A204.1 (cell line): Measurements from ENCODE around the gene MRPL41.
"Not testable (repeated sequence)": the region's sequence is repeated elsewhere in the genome, so short reads cannot be mapped to it uniquely, and the experiment has no call there.

Experiments
- FAIRE-seq: peaks from 2 replicates; lab custom pipeline; 2012; peaks lifted over from hg19 to GRCh38; lab: Jason Lieb, UNC

MRPL41 gene

DNA sequence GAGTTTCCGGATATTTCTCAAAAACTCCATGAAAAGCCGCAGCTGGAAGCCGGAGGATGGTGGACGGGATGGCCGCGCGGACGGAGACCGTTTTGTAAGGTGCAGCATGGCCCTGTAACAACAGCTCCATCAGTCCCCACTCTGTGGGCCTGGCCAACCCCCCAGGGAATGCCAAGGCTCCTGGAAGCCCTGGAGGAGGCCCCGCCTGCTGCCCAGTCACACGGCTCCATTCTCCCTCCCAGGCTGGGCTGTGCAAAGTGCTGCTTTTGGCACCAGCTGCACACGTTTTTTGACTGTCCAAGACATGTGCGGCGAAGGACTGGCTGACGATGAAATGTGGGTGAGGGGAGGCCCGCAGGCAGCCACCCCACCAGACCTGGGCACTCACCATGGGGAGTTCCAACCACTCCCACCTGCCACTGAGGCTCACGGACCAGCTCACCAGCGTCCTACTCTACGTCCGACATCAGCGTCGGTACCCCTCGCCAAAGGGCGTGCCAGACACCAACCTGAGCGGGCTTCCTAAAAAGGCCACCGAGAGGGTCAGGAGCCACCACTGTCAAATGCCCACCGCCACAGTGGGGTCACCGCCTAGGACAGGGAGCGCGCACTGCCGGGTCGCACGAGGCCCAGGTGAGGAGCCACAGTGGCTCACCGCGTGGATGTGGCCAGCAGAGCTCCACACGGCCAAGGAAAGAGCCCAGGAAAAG is 28.8 kb upstream of the MRPL41 start:
- no peak for FAIRE-seq

DNA sequence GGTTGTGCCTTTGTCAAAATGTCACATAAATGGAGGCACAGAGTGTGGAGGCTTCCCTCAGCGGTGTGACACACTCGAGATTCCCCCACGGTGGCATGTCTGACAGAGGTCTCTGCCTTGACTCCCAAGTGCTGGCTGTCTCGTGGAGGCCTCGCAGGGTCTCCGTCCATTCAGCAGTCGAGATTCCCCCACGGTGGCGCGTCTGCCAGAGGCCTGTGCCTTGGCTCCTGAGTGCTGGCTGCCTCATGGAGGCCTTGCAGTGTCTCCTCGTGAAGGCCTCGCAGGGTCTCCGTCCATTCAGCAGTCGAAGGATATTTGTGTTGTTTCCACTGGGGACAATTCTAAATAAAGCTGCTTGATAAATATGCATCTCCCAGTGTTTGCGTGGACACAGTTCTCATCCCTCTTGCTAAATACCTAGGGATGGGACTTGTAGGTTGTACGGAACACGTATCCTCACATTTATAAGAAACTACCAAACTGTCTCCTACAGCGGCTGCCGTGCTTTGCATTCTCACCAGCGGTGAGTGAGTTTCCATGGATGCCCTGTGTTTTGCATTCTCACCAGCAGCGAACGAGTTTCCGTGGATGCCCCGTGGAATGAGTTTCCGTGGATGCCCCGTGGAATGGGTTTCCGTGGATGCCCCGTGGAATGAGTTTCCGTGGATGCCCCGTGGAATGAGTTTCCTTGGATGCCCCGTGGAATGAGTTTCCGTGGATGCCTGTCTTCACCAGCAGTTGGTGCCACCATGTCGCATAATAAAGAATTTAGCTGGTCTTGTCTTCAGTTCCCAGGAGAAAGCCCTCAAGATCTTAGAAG is 27.3 kb upstream of the MRPL41 start:
- no peak for FAIRE-seq

DNA sequence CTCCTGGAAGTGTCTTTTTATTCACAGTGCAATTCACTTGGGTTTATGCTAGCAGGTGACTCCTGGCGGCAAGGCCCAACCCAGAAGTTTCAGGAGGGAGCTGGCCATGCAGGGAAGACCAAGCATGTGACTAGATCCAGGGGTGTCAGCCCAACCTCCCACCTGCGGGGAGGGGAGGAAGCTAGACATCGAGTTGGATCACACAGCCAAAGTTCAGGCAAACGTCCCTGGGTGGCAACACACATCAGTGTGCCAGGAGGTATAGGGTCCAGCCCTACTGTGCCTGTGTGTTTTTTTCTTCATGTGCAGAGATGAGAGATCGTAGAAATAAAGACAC is 26.7 kb upstream of the MRPL41 start:
- FAIRE-seq = no peak

DNA sequence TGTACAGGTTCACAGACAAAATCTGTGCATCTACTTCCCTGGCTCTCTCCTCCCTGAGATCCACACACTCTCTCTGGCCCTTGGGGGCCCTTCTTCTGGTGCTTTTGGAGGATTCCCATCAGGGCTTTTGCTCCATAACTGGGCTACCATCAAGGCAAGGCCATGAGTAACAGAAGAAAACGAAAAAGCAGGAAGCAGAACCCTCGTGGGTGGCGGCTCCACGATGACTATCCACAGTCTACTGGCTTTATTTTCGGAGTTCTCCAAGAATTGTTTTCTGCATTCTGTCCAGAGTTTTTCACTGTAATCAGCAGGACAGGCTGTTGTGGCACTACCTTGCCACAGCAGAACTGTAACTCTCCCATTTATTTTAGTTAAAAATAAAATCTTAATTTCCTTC is 21.3 kb upstream of the MRPL41 start:
- FAIRE-seq = no peak

DNA sequence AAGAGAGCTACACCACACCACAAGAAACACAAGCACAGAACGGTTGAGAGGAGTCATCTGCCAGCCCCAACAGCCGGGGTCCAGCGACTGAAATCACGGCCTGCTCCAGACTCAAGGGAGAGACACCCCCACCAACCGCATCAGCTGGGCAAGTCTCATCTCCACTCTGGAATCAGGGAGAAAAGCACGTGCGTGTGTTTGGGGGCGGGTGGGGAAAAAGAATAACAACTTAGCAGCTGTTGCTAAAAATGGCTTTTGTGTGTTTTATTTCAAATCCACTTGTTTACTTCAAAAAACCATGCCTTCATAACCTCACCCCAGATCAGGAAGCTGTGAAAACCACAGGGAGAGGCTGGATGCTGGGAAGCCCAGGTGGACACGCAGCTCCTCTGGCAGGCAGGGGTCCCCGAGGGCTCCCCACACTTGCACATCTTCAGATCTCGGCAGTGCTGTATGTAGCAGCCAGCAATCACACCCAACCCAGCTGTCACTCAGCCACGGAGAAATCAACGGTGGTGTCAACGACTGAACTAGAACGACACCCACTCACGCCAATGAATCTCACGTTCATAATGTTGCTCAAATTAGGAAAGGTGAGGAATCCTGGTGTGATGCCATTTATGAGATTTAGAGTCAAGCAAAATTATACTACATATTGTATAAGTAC is 20.4 kb upstream of the MRPL41 start:
- FAIRE-seq = no peak

DNA sequence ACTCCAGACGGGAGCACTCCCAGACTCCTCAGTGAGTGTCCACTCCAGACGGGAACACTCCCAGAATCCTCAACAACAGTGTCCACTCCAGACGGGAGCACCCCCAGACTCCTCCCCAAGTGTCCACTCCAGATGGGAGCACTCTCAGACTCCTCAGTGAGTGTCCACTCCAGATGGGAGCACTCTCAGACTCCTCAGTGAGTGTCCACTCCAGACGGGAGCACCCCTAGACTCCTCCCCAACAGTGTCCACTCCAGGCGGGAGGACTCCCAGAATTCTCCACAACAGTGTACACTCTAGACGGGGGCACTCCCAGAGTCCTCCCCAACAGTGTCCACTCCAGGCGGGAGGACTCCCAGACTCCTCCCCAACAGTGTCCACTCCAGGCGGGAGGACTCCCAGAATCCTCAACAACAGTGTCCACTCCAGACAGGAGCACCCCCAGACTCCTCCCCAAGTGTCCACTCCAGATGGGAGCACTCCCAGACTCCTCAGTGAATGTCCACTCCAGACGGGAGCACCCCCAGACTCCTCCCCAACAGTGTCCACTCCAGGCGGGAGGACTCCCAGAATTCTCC is 18.7 kb upstream of the MRPL41 start:
- not testable (repeated sequence) for FAIRE-seq

DNA sequence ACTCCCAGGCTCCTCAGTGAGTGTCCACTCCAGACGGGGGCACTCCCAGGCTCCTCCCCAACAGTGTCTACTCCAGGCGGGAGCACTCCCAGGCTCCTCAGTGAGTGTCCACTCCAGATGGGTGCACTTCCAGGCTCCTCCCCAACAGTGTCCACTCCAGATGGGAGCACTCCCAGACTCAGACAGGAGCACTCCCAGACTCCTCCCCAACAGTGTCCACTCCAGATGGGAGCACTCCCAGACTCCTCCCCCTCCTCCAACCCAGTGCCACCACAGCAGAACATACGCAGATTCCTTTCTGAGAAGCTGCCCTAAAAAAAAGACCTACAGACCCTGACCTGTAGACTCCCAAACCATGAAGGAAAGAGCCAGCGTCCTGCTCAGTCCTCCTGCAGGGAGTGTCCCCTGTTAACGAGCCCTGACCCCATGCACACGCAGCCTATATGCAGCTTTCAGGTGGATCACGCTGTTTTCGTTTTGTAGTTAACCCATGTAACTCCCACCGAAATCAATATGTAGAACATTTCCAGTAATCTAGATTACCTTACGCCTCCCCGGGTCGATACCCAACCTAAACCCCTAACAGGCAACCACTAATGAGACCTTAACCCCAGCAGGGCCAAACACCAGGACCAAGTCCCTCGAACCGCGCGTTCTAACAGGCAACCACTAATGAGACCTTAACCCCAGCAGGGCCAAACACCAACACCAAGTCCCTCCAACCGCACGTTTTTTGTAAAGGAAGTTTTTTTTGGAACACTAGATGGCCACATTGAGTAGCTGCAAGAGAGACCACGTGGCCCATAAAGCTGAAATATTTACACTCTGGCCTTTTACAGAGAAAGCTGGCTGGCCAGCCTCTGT is 17.2 kb upstream of the MRPL41 start:
- FAIRE-seq = no peak

DNA sequence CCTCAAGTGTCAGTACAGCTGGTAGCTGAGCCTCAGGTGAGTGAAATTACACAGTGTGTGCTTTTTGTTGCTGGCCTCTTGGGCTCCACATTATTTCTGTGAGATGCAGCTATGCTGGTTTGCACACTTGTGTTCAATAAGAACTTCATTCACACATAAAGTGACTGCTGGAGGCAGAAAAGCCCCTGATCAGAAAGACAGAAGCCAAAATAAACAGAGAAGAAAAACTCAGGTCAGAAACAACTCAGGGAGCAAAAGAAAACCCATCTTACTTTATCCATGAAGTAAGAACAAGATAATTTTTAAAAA is 16.6 kb upstream of the MRPL41 start:
- FAIRE-seq = no peak

DNA sequence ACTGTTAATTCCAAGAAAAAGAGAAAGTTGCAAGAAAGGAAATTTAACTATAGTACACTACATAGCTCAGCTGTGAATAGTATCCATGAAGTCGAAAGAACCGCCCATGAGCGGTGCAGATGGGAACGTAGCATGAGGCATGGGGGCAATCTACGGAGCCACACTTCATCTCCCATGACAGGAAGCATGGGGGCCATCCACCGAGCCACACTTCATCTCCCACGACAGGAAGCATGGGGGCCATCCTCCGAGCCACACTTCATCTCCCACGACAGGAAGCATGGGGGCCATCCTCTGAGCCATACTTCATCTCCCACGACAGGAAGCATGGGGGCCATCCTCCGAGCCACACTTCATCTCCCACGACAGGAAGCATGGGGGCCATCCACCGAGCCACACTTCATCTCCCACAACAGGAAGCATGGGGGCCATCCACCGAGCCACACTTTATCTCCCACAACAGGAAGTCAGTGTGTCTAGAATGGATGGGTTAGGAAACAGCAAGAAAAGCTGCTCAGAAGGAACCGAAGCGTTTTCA is 15.0 kb upstream of the MRPL41 start:
- not testable (repeated sequence) for FAIRE-seq

DNA sequence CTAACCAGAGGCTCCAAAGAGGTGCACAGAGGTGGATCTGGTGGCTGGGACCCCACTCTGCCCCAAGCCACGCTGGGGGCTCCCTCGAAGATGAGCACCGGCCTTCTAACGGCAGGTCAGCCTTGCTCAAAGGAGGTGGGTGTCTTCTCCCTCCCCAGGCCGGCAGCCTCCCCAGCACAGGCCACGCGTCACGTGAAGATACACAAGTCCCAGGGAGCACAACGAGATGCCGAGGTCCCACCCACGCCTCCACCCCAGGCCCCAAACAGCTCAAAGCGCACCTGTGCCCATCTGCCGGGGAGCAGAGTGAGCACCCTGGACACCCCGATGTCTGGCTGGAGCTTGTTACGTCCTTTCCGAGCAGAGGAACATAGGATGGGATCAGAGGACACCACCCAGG is 13.6 kb upstream of the MRPL41 start:
- no peak for FAIRE-seq

DNA sequence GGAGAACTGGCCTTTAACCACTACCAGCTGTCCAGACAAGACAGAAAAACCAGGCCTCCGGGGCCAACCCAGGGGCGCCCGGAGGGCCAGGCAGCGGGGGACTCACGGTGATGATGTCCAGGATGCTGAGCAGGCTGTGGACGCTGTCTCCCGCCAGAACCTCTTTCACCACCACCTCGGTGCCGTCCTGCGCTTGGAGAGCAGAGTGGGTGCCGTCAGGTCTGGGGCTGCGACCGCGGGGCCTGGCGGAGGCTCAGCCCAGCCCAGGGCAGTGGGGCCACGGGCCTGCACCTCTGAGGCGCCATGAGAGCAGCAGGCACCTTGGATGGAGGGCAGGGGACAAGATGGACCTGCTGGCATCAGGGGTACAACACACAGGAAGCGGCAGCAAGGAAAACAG is 11.1 kb upstream of the MRPL41 start:
- FAIRE-seq = no peak

DNA sequence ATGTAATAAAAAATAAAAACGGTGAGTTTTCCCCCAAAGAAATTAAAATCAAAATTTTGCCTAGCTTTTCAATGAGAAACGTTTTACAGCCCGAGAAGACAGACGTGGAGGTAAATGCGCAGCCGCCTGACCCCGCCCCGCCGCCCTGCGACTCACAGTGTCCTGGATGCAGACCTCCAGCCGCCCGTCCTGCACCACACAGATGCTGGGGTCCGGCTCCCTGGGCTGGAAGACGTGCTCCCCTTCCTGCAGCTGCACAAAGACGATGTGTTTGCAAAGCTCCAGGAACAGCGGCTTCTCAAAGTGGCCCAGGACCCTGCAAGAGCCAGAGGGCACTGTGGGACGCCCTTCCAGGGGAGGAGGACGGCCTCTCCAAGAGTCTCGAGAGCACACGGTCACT is 9.2 kb upstream of the MRPL41 start:
- no peak for FAIRE-seq

DNA sequence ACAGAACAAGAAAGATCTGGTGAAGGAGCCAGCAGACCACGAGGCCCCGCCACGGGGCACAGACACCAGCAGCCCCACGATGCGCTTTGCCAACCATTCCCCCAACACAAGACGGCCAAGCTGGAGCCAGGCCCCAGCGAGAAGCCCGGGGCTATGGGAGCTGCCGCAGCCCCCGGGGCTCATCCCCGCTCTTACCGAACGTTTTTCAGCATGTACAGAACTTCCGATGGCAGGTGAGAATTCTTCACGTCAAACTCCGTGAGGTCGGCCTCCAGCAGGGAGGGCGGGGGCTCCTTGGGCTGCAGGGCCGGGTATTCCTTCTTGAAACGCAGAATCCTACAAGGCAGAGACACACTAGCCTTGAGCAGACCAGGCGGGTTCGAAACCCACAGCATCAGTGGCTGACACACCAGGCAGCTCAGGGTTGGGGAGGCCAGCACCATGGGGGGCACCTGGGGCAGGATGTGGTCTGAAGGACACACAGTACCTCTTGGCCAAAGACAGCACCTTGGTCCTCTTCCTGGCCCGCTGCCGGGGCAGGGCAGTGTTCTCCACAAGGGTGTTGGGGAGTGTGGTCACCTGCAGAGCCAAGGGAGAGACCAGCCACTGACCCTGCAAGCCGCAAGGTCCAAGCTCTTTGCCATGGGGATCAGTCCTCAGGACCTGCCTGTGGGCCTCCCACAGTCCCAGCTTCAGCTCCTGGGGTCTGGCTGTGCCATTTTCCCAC is 8.3 kb upstream of the MRPL41 start:
- FAIRE-seq = no peak

DNA sequence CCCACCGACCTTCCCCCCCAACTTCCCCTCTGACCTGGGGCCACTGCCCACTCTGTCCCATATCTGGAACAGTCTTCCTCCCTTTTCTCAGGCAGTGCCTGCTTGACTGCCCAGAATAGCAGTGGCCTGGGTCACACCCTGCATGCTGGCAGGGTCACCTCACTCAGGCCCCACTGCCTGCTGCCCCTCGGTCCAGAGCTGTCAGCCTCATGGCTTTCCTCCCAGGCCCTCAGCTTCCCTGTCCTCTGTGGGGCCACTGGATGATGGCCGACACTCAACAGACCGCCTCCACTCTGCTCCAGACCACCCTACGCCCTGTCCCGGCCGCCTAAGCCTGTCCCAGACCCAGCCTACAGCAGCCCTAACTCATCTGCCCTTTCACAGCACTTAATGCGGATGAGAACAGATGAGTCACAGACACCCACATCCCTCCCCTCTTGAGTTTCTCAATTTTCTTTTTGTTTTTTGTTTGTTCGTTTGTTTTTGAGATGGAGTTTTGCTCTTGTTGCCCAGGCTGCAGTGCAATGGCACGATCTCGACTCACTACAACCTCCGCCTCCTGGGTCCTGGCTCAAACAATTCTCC is 7.4 kb upstream of the MRPL41 start:
- no peak for FAIRE-seq

DNA sequence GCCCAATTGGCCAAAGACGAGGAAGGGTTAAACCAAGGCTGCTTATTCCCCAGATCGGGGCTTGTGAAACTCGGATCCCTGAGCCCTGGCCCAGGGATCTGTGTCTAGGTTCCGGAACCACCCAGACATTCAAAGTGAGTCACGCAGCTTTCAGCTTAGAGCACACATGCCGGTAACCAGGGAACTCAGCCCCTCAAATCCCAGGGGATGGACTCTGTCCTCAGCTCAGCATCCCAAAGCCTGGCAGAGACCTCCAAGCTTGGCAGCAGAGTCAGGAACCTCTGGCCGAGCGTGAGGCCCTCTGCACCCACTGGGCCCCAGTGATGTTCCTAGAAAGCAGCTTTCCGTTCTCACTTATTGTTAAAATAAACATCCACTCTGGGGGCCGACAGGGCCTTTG is 6.6 kb upstream of the MRPL41 start:
- FAIRE-seq = no peak

DNA sequence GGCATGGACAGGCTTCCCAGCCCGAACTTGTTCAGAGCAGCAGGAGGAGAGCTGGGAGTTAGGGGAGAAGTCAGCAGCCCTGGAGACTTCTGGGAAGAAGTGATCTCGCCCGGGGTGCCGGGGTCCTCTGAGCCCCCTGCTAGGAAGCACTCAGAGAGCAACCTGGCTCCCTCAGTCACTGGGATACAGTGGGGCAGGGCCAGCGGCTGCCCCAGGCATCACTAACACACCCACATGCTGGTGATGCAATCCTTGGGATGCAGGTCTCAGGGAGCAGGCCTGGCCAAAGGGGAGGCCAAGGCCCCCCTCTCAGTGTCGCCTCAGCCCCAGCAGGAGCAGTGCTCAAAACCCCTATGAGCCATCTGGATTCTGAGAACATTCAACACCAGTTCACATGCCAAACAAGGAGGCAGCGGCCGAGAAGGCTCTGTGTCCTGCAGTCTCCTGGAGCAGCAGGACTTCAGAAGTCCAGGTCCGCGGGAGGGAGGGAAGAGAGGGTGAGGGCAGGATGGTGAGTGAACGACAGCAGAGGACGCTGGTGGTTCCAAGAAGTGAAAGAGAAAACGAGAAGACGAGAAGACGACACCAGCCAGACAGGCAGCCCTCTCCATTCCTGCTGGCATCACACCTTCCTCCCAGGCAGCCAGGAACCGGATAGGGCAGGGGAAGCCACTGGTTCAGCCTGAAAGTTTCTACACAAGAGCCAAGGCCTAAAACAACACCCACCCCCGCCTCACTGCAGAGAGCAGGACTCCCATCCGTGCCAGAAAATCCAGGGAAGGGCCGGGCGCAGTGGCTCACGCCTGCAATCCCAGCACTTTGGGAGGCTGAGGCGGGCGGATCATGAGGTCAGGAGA is 3.8 kb upstream of the MRPL41 start:
- FAIRE-seq = no peak

DNA sequence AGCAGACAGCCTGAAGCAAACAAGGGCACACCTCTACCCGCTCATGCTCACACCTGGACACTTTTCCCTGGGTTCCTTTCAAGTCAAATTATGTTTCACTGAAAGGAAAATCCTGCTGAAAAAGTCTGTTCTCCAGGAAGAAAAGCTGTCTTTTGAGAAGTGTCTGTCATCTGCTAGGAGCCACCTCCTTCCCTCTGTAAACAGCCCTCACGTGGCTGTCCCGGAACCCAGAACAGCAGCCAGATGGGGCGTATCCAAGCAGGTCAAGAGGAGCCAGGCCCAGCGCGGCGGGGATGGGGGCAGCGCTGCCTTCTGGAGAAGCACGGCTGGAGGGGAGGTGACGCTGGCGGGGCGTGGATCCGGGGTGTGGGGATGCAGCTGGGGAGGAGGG is 1.5 kb upstream of the MRPL41 start, which contains the start of gene PNPLA7:
Gene PNPLA7, minus strand, starts transcription at position 172 of the 391 bp plus-strand sequence. CDS start 205 bp downstream, outside the sequence.
- no peak for FAIRE-seq

DNA sequence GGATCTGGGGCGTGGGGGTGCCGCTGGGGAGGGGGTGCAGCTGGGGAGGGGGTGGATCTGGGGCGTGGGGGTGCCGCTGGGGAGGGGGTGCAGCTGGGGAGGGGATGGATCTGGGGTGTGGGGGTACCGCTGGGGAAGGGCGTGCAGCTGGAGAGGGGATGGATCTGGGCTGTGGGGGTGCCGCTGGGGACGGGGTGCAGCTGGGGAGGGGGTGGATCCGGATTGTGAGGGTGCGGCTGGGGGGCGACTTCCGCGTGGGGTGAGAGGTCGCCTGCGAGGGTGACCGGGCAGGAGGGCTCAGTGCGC is 768 bp upstream of the MRPL41 start:
- not testable (repeated sequence) for FAIRE-seq

DNA sequence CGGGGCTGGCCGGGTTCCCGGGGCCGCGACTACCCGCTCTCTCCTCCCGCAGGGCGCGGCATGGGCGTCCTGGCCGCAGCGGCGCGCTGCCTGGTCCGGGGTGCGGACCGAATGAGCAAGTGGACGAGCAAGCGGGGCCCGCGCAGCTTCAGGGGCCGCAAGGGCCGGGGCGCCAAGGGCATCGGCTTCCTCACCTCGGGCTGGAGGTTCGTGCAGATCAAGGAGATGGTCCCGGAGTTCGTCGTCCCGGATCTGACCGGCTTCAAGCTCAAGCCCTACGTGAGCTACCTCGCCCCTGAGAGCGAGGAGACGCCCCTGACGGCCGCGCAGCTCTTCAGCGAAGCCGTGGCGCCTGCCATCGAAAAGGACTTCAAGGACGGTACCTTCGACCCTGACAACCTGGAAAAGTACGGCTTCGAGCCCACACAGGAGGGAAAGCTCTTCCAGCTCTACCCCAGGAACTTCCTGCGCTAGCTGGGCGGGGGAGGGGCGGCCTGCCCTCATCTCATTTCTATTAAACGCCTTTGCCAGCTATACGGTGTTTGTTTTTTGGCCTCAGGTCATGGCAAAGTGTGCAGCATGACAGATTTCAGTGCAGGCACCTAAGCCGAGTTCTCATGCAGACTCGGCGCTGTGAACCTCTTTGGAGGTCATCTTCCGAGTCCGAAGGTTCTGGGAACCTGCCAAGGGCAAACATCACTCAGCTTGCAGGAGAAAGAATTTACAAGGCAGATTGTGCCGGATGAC is 516 bp downstream of the MRPL41 start:
- FAIRE-seq = no peak
